H1 (cell line): ENCODE data around the gene PPP2R2B. TPM values are rescaled to one million over a fixed set of nuclear protein-coding genes. Genes with fewer than 3 reads are reported as not detected.

Experiments used
- CTCF ChIA-PET: fragments of 300-600 bp; sonication (Branson Sonifier 250); formaldehyde crosslinking; loops from one replicate; lab custom pipeline; 2021; ENCODE audit not compliant: partially characterized antibody; lab: Charles Lee
- POLR2A ChIA-PET: fragments of 300-600 bp; sonication (Branson Sonifier 250); formaldehyde crosslinking; loops from one replicate; lab custom pipeline; 2021; ENCODE audit warnings: inconsistent platforms; ENCODE audit not compliant: partially characterized antibody; lab: Charles Lee
- DNase-seq, 2 experiments: peaks; one replicate each; pipeline versions ENCODE4 v3.0.0 to v3.0.0-alpha.2; 2010 to 2022; ENCODE audit warnings: low spot score in 2 of 2, low read depth in 1 of 2, mixed read lengths in 1 of 2
- FAIRE-seq: peaks from 2 replicates; lab custom pipeline; 2011; peaks lifted over from hg19 to GRCh38; lab: Jason Lieb, UNC
- H2AFZ ChIP-seq: 2 replicates; pipeline ENCODE4 v1.8.1; 2012; ENCODE audit warnings: low read length, inconsistent platforms
- H2AK5ac ChIP-seq: 2 replicates; pipeline ENCODE4 v1.6.1; 2013; ENCODE audit warnings: low read depth, low read length
- H2BK120ac ChIP-seq: replicated peaks from 2 replicates; pipeline ENCODE3; 2013; ENCODE audit warnings: low read depth, low read length, inconsistent platforms
- H2BK12ac ChIP-seq: 2 replicates; pipeline ENCODE4 v1.6.1; 2013; ENCODE audit warnings: low read depth, low read length
- H2BK15ac ChIP-seq: 2 replicates; pipeline ENCODE4 v1.6.1; 2013; ENCODE audit warnings: low read length
- H2BK20ac ChIP-seq: 2 replicates; pipeline ENCODE4 v1.6.1; 2013; ENCODE audit warnings: low read length
- H2BK5ac ChIP-seq: 2 replicates; pipeline ENCODE4 v1.6.1; 2013; ENCODE audit warnings: low read depth, low read length
- H3K14ac ChIP-seq: 2 replicates; pipeline ENCODE4 v1.6.1; 2013; ENCODE audit warnings: inconsistent platforms; ENCODE audit not compliant: insufficient read length
- H3K18ac ChIP-seq: 2 replicates; pipeline ENCODE4 v1.6.1; 2013; ENCODE audit warnings: low read length; ENCODE audit errors: extremely low read depth
- H3K23ac ChIP-seq: 2 replicates; pipeline ENCODE4 v1.6.1; 2013; ENCODE audit warnings: inconsistent platforms; ENCODE audit not compliant: insufficient read length
- H3K23me2 ChIP-seq: 2 replicates; pipeline ENCODE4 v1.6.1; 2013; ENCODE audit warnings: low read depth, low read length
- H3K27ac ChIP-seq: 2 replicates; pipeline ENCODE4 v1.6.1; 2011; ENCODE audit warnings: low read depth, low read length, inconsistent platforms
- H3K27me3 ChIP-seq, 4 experiments: replicated peaks in 1 of 4; 1 replicate in 1 of 4; 2 replicates in 3 of 4; pipeline versions ENCODE4 v1.6.1 to v1.8.1; 2011 to 2013; ENCODE audit warnings: low read length in 3 of 4, mild to moderate bottlenecking in 3 of 4, inconsistent platforms in 2 of 4, mixed read lengths in 2 of 4, moderate library complexity in 1 of 4; ENCODE audit not compliant: control insufficient read depth in 3 of 4, insufficient read depth in 3 of 4; ENCODE audit errors: extremely low read depth in 1 of 4
- H3K36me3 ChIP-seq, 4 experiments: 2 replicates each; pipeline versions ENCODE4 v1.6.1 to v1.8.1; 2011 to 2013; ENCODE audit warnings: mild to moderate bottlenecking in 4 of 4, low read length in 3 of 4, moderate library complexity in 2 of 4, control low read depth in 1 of 4, inconsistent platforms in 1 of 4; ENCODE audit not compliant: insufficient read depth in 4 of 4, control insufficient read depth in 2 of 4
- H3K4ac ChIP-seq: replicated peaks from 2 replicates; pipeline ENCODE3; 2013; ENCODE audit warnings: low read length, low read depth, mixed read lengths, inconsistent platforms; ENCODE audit not compliant: insufficient read length
- H3K4me1 ChIP-seq, 4 experiments: replicated peaks in 1 of 4; 1 replicate in 1 of 4; 2 replicates in 3 of 4; pipeline versions ENCODE4 v1.6.1 to v1.8.1; 2011 to 2013; ENCODE audit warnings: low read length in 3 of 4, inconsistent platforms in 2 of 4, mixed read lengths in 1 of 4; ENCODE audit not compliant: insufficient read depth in 4 of 4, control insufficient read depth in 3 of 4
- H3K4me2 ChIP-seq, 2 experiments: 2 replicates each; pipeline versions ENCODE4 v1.6.1 to v1.8.1; 2011 to 2013; ENCODE audit warnings: low read depth in 2 of 2, low read length in 2 of 2, control low read depth in 1 of 2, inconsistent platforms in 1 of 2, mild to moderate bottlenecking in 1 of 2; ENCODE audit not compliant: insufficient read depth in 1 of 2
- H3K4me3 ChIP-seq, 4 experiments: fragments of 200-600, 300-600 bp in 1 of 4; sonication (generic), shearing (Covaris generic), sonication (Bioruptor Twin) in 1 of 4; 2 replicates each; pipeline versions ENCODE4 v1.5.1 to v1.8.1; 2011 to 2016; ENCODE audit warnings: low read length in 4 of 4, low read depth in 3 of 4, control low read depth in 2 of 4, inconsistent platforms in 2 of 4, mild to moderate bottlenecking in 2 of 4, mixed read lengths in 1 of 4, moderate library complexity in 1 of 4; ENCODE audit not compliant: insufficient read depth in 2 of 4; ENCODE audit errors: extremely low read depth in 1 of 4
- H3K56ac ChIP-seq: replicated peaks from 2 replicates; pipeline ENCODE3; 2013; ENCODE audit warnings: low read depth, mild to moderate bottlenecking, mixed read lengths, low read length, inconsistent platforms; ENCODE audit not compliant: insufficient read length
- H3K79me1 ChIP-seq: 2 replicates; pipeline ENCODE4 v1.6.1; 2013; ENCODE audit warnings: low read depth, low read length, control low read depth
- H3K79me2 ChIP-seq, 2 experiments: 2 replicates each; pipeline versions ENCODE4 v1.6.1 to v1.8.1; 2012 to 2013; ENCODE audit warnings: low read length in 2 of 2, mild to moderate bottlenecking in 2 of 2, inconsistent platforms in 1 of 2; ENCODE audit not compliant: insufficient read depth in 2 of 2, control insufficient read depth in 1 of 2
- H3K9ac ChIP-seq, 4 experiments: replicated peaks in 1 of 4; 1 replicate in 1 of 4; 2 replicates in 3 of 4; pipeline versions ENCODE4 v1.6.1 to v1.8.1; 2011 to 2013; ENCODE audit warnings: low read depth in 3 of 4, low read length in 3 of 4, control low read depth in 2 of 4, mild to moderate bottlenecking in 2 of 4, moderate library complexity in 2 of 4, inconsistent platforms in 1 of 4; ENCODE audit errors: extremely low read depth in 1 of 4
- H3K9me3 ChIP-seq, 2 experiments: 2 replicates each; pipeline versions ENCODE4 v1.6.1 to v1.8.1; 2012 to 2013; ENCODE audit warnings: mild to moderate bottlenecking in 2 of 2, moderate library complexity in 2 of 2, control low read depth in 1 of 2, inconsistent platforms in 1 of 2, low read depth in 1 of 2, low read length in 1 of 2, mixed read lengths in 1 of 2; ENCODE audit not compliant: insufficient read depth in 2 of 2
- H4K20me1 ChIP-seq, 2 experiments: replicated peaks in 1 of 2; 2 replicates each; pipeline versions ENCODE3 to v1.8.1; 2011 to 2013; ENCODE audit warnings: inconsistent platforms in 2 of 2, low read length in 2 of 2, mild to moderate bottlenecking in 1 of 2; ENCODE audit not compliant: insufficient read depth in 2 of 2, control insufficient read depth in 1 of 2
- H4K5ac ChIP-seq: 2 replicates; pipeline ENCODE4 v1.6.1; 2013; ENCODE audit warnings: low read length, low read depth, mixed read lengths, inconsistent platforms; ENCODE audit not compliant: insufficient read length
- H4K8ac ChIP-seq: 2 replicates; pipeline ENCODE4 v1.8.0; 2013; ENCODE audit warnings: mild to moderate bottlenecking, moderate library complexity, low read length, inconsistent platforms; ENCODE audit not compliant: insufficient read depth; ENCODE audit errors: extremely low read depth
- H4K91ac ChIP-seq: replicated peaks from 2 replicates; pipeline ENCODE3; 2013; ENCODE audit warnings: low read length, mixed read lengths, inconsistent platforms; ENCODE audit not compliant: insufficient read length
- ATF2 ChIP-seq: IDR thresholded peaks from 2 replicates; pipeline ENCODE4 v1.6.1; 2012; ENCODE audit warnings: low read length, inconsistent platforms
- BCL11A ChIP-seq, 2 experiments: IDR thresholded peaks; one replicate each; pipeline ENCODE4 v1.6.1; 2011; ENCODE audit warnings: low read depth in 2 of 2, low read length in 2 of 2, mild to moderate bottlenecking in 2 of 2
- CHD1 ChIP-seq: IDR thresholded peaks from 2 replicates; pipeline ENCODE4 v1.6.1; 2012; ENCODE audit warnings: low read depth, low read length, improper control_type of control experiment
- EZH2 ChIP-seq: fragments of 200-600 bp; sonication (generic); IDR thresholded peaks from 2 replicates; pipeline ENCODE4 v1.7.1; 2012; ENCODE audit warnings: low read depth, mild to moderate bottlenecking, moderate library complexity, low read length, inconsistent platforms; ENCODE audit not compliant: severe bottlenecking
- FOSL1 ChIP-seq: IDR thresholded peaks from 2 replicates; pipeline ENCODE4 v1.6.1; 2011; ENCODE audit warnings: mild to moderate bottlenecking, low read depth, low read length, moderate library complexity; ENCODE audit not compliant: insufficient read depth
- KDM4A ChIP-seq: IDR thresholded peaks from one replicate; pipeline ENCODE4 v1.7.1; 2012; ENCODE audit warnings: low read depth, mild to moderate bottlenecking, moderate library complexity, low read length, inconsistent platforms; ENCODE audit not compliant: severe bottlenecking
- RNF2 ChIP-seq: fragments of 200-900, 300-1000 bp; sonication (generic); IDR thresholded peaks from 2 replicates; pipeline ENCODE4 v1.7.1; 2016; ENCODE audit warnings: borderline replicate concordance, low read depth, mild to moderate bottlenecking, antibody characterized with exemption, low read length; ENCODE audit not compliant: poor library complexity, severe bottlenecking; ENCODE audit errors: missing control alignments
- RXRA ChIP-seq: IDR thresholded peaks from 2 replicates; pipeline ENCODE4 v1.6.1; 2011; ENCODE audit warnings: low read depth, mild to moderate bottlenecking, low read length, moderate library complexity; ENCODE audit not compliant: insufficient read depth
- SP2 ChIP-seq: IDR thresholded peaks from 2 replicates; pipeline ENCODE4 v1.6.1; 2012; ENCODE audit warnings: mild to moderate bottlenecking, low read length, inconsistent platforms
- SUZ12 ChIP-seq: fragments of 200-600 bp; sonication (generic); IDR thresholded peaks from 2 replicates; pipeline ENCODE4 v1.6.1; 2012; ENCODE audit warnings: mild to moderate bottlenecking, inconsistent platforms, low read length, moderate library complexity, mixed read lengths
- TCF12 ChIP-seq: IDR thresholded peaks from 2 replicates; pipeline ENCODE4 v1.6.1; 2011; ENCODE audit warnings: low read depth, mild to moderate bottlenecking, low read length
- WGBS, 2 experiments: shearing (Covaris generic) in 1 of 2; methylation state at CpG; one replicate each; pipeline versions ENCODE4 v1.1.6 to v1.1.7; 2013 to 2015; ENCODE audit warnings: low lambda C conversion rate in 2 of 2, mixed read lengths in 2 of 2, inconsistent platforms in 1 of 2, low coverage in 1 of 2, missing lambda C conversion rate in 1 of 2; ENCODE audit not compliant: insufficient replicate concordance in 2 of 2, insufficient coverage in 1 of 2, insufficient read length in 1 of 2; ENCODE audit errors: extremely low coverage in 1 of 2, missing lambda C conversion rate in 1 of 2; 5-methylcytosine and 5-hydroxymethylcytosine counted together
- polyA plus RNA-seq, 7 experiments: library from polyadenylated mRNA; depleted of rRNA in 3 of 7; stranded (reverse) in 5 of 7; unstranded in 2 of 7; fragments of >200 nt in 5 of 7; fragments of 200-250 nt in 2 of 7; gene quantifications; 1 replicate in 5 of 7; 2 replicates in 1 of 7; 4 replicates in 1 of 7; pipeline versions ENCODE4 v1.2.1 to v1.2.3, GENCODE V29; 2011 to 2013; ENCODE audit warnings: missing spikeins in 2 of 7, mixed read lengths in 2 of 7
- total RNA-seq: library from RNA; stranded (reverse); fragmentation: NEBNext Ultra II Directional; extraction: Animal tissue kit (Norgen Biotek cat#: 25700); gene quantifications from 2 replicates; pipeline ENCODE4 v1.2.1, GENCODE V29; 2021

The PPP2R2B gene
- total and polyA plus RNA-seq, 2 of the 8 experiments (the other 6 are each of a cell fraction or from before 2014, with no cell fraction given), result 21.1 to 37.1 TPM

- ChIA-PET CTCF (interaction anchor here (0.6 to 2.6 kb wide), 10 partner anchors 8 to 314 kb away, joined by 3 to 18 read pairs (median 4); no protein-coding TSS in a partner anchor), POLR2A (no interaction called here)
- no peak for TF ChIP-seq ATF2
- TF ChIP-seq EZH2, result no peak
- no peak for TF ChIP-seq FOSL1
- no peak for TF ChIP-seq BCL11A (IDR thresholded peaks at IDR 0.05; ENCODE audit: low read depth in 2 of 2, low read length in 2 of 2)
- no peak for TF ChIP-seq SUZ12
- TF ChIP-seq TCF12, result no peak
- TF ChIP-seq KDM4A, result no peak
- TF ChIP-seq RNF2, result no peak
- no peak for TF ChIP-seq CHD1
- no peak for TF ChIP-seq SP2
- no peak for TF ChIP-seq RXRA
Observed at GRCh38 chr5:146660376-146660960, 218.1 kb downstream of the PPP2R2B start.

More at GRCh38 chr5:146660376-146660960, 218.1 kb downstream of the PPP2R2B start:
- Histone ChIP-seq H4K5ac (no peak overlapping the region), H2BK20ac (no peak overlapping the region), H3K56ac (no peak overlapping the region), H2AFZ (no peak overlapping the region), H3K23me2 (no peaks in the 10 kb centered on the region), H3K4ac (no peak overlapping the region), H4K20me1 (no peaks in the 10 kb centered on the region), H2BK120ac (no peak overlapping the region), H3K36me3 (no peaks in the 10 kb centered on the region), H3K27me3 (no peaks in the 10 kb centered on the region), H3K18ac (no peak overlapping the region), H3K14ac (no peak overlapping the region), H2BK15ac (no peak overlapping the region), H3K79me1 (no peaks in the 10 kb centered on the region), H3K9ac (no peak overlapping the region), H2AK5ac (no peak overlapping the region), H3K27ac (no peak overlapping the region), H3K4me3 (no peak overlapping the region), H2BK5ac (no peak overlapping the region), H3K79me2 (no peaks in the 10 kb centered on the region), H2BK12ac (no peak overlapping the region), H3K4me2 (no peak overlapping the region), H4K91ac (no peak overlapping the region), H4K8ac (no peak overlapping the region), H3K23ac (no peak overlapping the region), H3K4me1 (peaks cover 0 to 5% (median 2%) of the 10 kb centered on the region in 4 experiments; a peak in 2 of 7 replicates), H3K9me3 (no peaks in the 10 kb centered on the region)
- DNase-seq, result no peak
- 98% methylated on average over 3 of the region's 3 CpGs; no CpG with 5 or more reads in 1 of the 2 experiments for WGBS, 2 experiments
- FAIRE-seq, result no peak
